GM12872 (cell line): ENCODE data around the gene SRMS.

Experiments
- TF ChIP-seq, protein P1 (sequence below): IDR thresholded peaks from 3 replicates; pipeline ENCODE4 v1.5.1; 2011; ENCODE audit warnings: low read depth, mild to moderate bottlenecking, low read length, moderate library complexity; ENCODE audit not compliant: insufficient read depth

The SRMS gene

DNA sequence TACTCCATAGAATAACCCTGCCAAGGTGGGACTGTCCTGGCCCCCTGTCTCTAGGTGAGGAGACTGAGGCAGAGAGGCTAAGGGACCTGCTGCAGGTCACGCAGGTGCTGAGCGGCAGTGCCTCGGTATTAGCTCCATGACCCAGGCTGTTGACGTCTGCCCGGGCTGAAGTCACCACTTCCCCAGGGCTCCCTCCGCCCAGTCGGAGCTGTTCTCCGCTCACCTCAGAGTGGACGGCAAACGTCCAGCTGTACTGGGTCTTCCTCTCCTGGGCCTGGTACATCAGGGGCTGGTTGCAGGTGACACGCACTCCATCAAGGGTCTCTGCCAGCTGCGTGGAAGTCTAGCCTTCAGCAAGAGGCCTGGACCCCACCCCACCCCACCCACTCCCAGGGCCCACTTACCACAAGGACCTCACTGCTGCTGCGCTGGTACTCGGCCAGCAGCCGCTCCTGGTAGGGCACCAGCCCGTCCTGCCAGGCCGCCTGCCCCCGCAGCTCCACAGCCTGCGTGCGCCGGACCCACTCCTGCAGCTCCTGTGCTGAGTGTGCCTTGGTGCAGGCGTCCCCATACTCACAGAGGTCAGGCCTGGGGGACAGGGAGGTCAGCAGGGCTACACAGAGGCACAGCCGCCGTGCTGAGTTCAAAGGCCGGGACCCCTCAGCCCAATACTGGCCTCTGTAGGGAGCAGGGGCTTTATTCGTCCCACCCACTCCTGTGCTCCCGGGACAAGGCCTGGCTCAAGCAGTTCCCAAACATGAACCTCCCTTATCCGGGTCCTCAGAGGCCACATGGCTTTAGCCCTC lies 22.9 kb upstream of the SRMS start:
- TF ChIP-seq, protein P1, sequence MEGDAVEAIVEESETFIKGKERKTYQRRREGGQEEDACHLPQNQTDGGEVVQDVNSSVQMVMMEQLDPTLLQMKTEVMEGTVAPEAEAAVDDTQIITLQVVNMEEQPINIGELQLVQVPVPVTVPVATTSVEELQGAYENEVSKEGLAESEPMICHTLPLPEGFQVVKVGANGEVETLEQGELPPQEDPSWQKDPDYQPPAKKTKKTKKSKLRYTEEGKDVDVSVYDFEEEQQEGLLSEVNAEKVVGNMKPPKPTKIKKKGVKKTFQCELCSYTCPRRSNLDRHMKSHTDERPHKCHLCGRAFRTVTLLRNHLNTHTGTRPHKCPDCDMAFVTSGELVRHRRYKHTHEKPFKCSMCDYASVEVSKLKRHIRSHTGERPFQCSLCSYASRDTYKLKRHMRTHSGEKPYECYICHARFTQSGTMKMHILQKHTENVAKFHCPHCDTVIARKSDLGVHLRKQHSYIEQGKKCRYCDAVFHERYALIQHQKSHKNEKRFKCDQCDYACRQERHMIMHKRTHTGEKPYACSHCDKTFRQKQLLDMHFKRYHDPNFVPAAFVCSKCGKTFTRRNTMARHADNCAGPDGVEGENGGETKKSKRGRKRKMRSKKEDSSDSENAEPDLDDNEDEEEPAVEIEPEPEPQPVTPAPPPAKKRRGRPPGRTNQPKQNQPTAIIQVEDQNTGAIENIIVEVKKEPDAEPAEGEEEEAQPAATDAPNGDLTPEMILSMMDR = no peak

DNA sequence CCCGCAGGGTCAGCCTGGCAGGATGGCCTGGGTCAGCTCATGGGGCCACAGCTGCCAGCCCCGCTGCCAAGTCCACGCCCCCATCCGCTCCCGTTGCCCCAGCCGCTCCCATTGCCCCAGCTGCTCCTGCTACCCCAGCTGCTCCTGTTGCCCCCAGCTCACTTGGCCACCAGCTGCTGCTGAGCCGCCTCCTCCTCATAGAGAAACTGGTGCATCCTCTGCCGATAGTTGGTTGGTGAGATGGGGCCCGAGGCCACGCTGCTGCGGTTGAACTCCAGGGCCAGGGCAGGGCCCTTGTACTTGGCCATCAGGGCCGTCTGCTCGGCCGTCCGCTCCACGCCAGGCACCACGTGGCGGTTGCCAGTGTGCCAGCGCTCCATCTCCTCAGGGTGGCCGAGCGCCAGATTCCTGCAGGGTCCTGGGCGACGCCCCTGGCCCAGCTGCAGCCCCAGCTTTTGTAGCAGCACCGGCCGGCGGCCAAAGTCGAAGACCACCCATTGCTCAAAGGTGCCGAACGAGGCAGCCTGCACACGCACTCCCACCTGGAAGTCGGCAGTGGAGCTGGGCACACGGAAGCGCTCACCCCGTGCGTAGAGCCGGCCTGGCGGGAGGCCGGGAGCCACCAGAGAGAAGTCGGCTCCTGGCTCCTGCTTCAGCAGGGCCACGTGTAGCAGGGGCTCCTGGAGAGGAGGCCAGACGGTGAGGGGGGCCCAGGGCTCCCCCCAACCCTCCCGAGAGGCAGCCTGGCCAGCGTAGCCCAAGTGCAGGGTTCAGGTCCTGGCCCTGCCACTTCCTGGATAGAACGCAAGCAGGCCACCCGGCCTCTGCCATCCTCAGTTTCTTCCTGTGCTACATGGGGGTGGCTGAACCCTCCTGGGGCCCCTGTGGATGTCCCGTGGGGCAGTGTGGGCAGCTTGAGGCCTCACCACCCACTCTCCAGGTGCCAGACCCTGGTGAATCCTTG lies 21.7 kb upstream of the SRMS start:
- TF ChIP-seq, protein P1 = no peak

DNA sequence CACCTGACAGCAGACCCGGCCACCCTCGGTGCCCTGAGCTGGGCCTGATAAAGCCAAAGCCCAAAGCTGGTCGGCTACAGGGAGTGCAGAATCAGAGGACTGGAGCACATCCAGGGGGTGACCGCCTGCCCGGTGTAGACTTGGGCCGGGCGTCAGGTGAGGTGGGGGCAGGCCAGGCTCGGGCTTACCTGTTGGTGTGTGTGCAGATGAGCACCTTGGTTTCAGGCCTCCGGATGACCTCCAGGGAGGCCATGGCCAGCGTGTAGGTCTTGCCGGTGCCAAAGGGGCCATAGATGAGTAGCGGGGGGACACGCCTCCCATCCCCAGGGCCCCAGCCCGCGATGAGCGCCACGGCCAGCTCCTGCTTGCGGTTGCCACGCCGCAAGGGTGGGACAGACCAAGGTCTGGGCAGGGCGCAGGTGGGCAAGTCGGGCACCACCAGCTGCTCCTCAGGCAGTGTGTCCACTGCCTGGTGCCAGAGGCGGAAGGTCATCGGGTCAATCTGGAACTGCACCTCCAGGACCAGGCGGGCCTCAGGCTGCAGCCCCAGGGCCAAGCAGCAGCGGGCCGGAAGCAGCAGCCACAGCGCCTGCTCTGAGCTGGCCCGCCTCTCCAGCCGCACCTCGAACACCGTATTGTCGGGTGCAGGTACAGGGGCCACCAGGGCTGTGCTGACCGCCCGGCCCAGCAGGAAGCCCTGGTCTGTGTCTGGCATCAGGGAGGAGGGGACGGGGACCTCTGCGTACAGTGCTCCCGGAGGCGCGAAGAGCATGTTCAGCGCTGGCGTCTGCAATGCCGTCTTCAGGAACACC lies 20.8 kb upstream of the SRMS start:
- TF ChIP-seq, protein P1 = no peak

DNA sequence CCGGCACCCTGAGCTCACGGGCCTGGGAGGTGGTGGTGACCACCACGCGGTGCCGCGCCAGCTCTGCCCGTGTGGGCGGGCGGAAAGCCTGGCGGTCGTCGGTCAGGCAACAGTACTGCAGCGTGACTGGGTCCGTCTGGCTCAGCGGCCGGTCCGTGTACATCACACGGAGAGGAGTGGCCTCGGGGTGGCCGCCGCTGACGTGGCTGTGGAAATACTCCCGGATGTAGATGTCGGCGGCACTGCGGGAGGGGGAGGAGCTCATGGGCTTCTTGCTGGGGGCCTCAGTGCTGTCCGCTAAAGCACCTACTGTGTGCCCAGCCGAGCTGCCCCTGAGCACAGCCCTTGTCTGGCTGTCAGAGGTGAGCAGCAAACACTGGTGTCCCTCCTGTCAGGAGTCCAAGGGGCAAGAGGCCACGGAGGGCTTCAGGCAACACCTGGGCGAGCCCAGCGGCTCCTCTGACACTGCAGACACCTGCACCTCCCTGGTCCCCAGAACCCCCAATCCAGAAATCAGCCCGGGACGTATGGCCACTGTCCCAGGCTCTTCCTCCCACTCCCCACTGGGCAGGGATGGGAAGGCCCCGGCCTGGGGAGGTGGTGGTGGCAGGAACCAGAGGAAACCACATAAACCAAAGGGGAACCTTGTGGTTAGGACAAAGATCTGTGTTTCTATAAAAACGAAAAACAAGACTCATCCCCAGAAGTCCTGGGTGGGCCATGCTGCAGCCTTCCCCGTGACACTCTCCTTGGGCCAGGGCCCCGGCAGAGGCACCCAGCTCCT lies 20.0 kb upstream of the SRMS start:
- TF ChIP-seq, protein P1 = no peak

DNA sequence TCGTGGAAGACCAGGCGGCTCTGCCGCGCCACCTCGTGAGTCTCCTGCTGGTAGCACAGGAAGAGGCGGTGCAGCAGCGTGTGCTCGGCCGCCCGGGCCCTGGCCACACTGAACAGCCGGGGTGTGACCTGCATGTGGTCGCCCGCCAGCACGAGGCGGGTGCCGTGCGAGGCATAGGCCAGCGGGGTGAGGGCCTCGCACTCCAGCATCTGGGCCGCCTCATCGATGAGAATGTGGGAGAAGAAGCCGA lies 19.5 kb upstream of the SRMS start:
- TF ChIP-seq, protein P1 = no peak

- TF ChIP-seq, protein P1 = no peak
These were observed 19.0 kb upstream of the SRMS start for GRCh38 chr20:63566395-63567135.
